HuH-7.5 (cell line): ENCODE results near the gene REPS1.
"Not testable (repeated sequence)": the region's sequence is repeated elsewhere in the genome, so short reads cannot be mapped to it uniquely, and the experiment has no call there.

Experiments
- DNase-seq: peaks from one replicate; pipeline ENCODE4 v3.0.0; 2011; ENCODE audit warnings: low spot score

Gene REPS1

GRCh38 chr6:138987643-138988468, at the start of gene REPS1:
Gene REPS1, minus strand, starts transcription at chr6:138988253. Its CDS starts 571 bp downstream, at chr6:138987682.
- peak; percentile 84 for DNase-seq

GRCh38 chr6:139037490-139037889, 49.4 kb upstream of the REPS1 start:
- no peak for DNase-seq

- no peak for DNase-seq
Observed at GRCh38 chr6:139030228-139030963, 42.3 kb upstream of the REPS1 start.

- DNase-seq = peak; percentile 38
Observed at GRCh38 chr6:139029470-139030227, 41.6 kb upstream of the REPS1 start.

GRCh38 chr6:139028658-139029469, 40.8 kb upstream of the REPS1 start, which contains the start of gene ABRACL:
Gene ABRACL, plus strand, starts transcription at chr6:139028745. Its CDS starts 5,416 bp downstream, at chr6:139034161.
- peak; percentile 44 for DNase-seq

- DNase-seq = peak; percentile 36
Observed at GRCh38 chr6:139028215-139028657, 40.2 kb upstream of the REPS1 start.

GRCh38 chr6:139027620-139028182, 39.6 kb upstream of the REPS1 start:
- peak; percentile 52 for DNase-seq

GRCh38 chr6:139025416-139025815, 37.4 kb upstream of the REPS1 start:
- not testable (repeated sequence) for DNase-seq

GRCh38 chr6:139020689-139021088, 32.6 kb upstream of the REPS1 start:
- DNase-seq = no peak

GRCh38 chr6:139019722-139020121, 31.7 kb upstream of the REPS1 start:
- no peak for DNase-seq

GRCh38 chr6:139017227-139017626, 29.2 kb upstream of the REPS1 start:
- DNase-seq = no peak

- DNase-seq = no peak
Observed at GRCh38 chr6:139016337-139017213, 28.5 kb upstream of the REPS1 start.

- DNase-seq = no peak
Observed at GRCh38 chr6:139014945-139015344, 26.9 kb upstream of the REPS1 start.

GRCh38 chr6:139013185-139013800, 25.2 kb upstream of the REPS1 start:
- no peak for DNase-seq

- no peak for DNase-seq
Observed at GRCh38 chr6:139011980-139012379, 23.9 kb upstream of the REPS1 start.

- DNase-seq = no peak
Observed at GRCh38 chr6:139010674-139011073, 22.6 kb upstream of the REPS1 start.

- no peak for DNase-seq
Observed at GRCh38 chr6:139008117-139008516, 20.1 kb upstream of the REPS1 start.

- DNase-seq = no peak
Observed at GRCh38 chr6:139007428-139007827, 19.4 kb upstream of the REPS1 start.

- no peak for DNase-seq
Observed at GRCh38 chr6:139006477-139006876, 18.4 kb upstream of the REPS1 start.

- no peak for DNase-seq
Observed at GRCh38 chr6:139003751-139004150, 15.7 kb upstream of the REPS1 start.
